GM13977 (cell line): ENCODE measurements around the gene CSRP1.

Source experiments
- DNase-seq: peaks from one replicate; pipeline ENCODE4 v3.0.0; 2012; ENCODE audit warnings: low spot score
- CTCF ChIP-seq: IDR thresholded peaks from 2 replicates; pipeline ENCODE4 v1.5.1; 2012; ENCODE audit warnings: mild to moderate bottlenecking, control low read depth; ENCODE audit not compliant: insufficient read depth; ENCODE audit errors: extremely low read depth, missing control alignments
- in situ Hi-C: fragments of 300-500 bp; cut with MboI; formaldehyde crosslinking; loops from one replicate; pipeline ENCODE4 v1.12.0; 2022; ENCODE audit warnings: low sequenced_read_pairs, low pct_unique_long_range_greater_than_20kb, mixed read lengths, inconsistent platforms; ENCODE audit not compliant: unreplicated experiment

Gene CSRP1

DNA sequence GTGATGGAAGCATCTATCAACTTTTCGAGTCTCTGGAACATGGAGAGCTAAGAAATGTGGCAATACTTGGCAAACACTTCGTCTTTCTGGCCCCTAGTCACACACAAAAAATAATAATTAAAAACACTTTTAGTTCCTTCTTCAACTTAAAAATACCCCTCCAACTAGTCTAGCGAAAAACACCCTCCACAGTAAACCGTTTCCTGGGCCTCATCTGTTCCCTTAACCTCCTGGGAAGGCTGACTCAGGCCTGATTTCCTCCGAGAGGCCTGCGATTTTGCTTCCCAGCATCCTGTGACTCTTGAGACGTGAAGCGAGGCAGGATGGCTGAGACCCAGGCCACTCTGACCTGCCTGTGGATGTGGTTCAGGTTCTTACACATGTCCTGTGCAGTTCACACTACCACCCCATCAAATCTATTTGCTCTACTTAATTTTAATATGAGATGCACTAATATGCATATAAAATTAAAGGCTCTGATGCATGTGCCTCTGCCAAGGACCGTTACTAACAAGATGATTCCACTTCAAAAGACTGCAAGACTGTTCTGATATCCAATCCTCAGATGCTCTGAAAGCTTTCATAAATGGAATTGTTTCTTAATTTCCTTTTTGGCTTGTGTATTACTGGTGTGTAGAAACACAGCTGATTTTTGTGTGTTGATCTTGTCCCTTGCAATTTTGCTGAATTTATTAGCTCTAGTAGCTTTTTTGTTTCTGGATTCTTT, 35.5 kb upstream of the CSRP1 start:
- DNase-seq: no peak
- in situ Hi-C loops: no loop called here
- TF ChIP-seq CTCF: no peak

DNA sequence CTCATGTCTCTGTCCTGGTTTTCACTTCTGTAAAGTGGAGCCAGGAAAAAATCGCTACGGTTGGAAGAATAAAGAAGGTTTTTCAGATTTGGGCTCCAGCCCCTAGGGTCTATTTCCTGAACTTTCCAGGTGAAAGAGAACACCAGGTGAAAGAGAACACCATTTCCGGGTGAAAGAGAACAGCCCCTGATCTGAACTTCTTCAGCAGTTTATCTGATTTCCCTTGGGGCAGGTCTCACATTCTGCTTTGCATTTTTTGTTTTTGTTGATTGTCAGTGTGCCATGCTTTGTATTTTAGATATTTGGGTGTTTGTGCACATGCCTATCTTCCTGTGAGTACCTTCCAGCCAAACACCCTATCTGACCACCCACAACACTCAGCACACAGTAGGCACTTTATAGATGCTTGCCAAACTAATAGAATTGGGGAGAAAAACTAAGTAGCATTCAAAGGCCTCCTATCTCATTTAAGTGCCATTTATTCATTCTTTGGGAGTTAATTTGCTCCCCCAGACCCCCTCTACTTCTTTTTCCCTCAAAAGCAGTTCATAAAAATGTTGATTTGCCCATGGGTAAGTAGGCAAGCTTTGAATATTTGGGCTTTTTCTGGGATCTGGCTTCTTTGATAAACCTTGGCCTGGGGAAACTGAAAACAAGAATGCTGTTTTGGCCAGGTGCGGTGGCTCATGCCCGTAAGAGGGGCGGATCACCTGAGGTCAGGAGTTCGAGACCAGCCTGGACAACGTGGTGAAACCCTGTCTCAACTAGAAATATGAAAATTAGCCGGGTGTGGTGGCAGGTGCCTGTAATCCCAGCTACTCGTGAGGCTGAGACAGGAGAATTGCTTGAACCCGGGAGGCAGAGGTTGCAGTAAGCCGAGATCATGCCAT, 34.2 kb upstream of the CSRP1 start:
- no peak for TF ChIP-seq CTCF
- in situ Hi-C loops: no loop called here
- no peak for DNase-seq

GRCh38 chr1:201539561-201540431, 32.9 kb upstream of the CSRP1 start:
- in situ Hi-C loops: no loop called here
- no peak for DNase-seq
- no peak for TF ChIP-seq CTCF

DNA sequence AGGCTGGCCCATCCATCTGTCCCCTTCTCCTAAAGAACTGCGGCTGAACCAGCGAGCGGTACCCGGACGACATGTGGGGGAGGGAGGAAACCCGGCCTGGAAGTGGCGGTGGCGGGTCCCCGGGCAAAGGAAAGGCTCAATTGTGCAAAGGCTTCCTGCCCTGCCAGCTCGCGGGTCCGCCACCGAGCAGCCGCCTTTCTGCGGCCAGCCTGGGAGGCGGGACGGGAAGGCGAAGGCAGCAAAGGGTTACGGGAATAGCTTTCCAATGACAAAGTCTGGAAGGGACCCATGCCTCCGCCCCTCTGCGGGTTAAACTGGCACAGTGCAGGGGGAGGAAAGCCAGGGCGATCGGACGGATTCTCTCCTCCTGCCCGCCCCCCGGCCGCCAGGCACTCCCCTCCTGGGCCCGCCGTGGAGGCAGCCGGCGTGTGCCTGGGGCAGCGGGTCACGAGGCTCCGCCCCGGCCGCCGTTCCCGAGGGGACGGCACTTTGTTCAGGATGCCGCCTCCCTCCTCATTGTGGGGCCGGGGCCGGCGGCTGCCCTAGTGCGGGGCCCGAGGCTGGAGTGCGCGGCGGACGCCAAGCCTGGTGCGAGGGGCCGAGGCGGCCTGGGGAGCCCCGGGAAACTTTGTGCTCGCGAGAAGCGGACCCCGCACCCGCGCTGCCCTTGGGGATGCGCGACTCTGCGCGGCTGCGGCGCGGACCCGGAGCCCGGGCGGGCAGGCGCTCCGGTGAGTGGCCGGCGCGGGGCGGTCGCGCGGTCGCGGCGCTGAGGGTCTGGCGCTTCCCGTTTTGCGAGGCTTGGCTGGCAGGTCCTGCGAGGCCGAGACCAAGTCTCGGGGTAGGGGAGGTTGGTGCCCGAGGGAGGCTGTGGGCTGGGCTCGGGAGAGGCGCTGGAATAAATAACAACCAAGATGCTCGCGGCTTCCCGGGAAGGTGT, 32.0 kb upstream of the CSRP1 start, which contains the start of gene NAV1:
Gene NAV1 (plus strand): TSS at position 516 of the 940 bp plus-strand sequence. CDS start 83,758 bp downstream, outside the sequence.
- in situ Hi-C loops: no loop called here
- no peak for DNase-seq
- no peak for TF ChIP-seq CTCF

GRCh38 chr1:201537891-201538611, 31.1 kb upstream of the CSRP1 start:
- DNase-seq: no peak
- TF ChIP-seq CTCF: no peak
- in situ Hi-C loops: no loop called here
